IMR-90 (cell line): ENCODE data around the gene TAF1L. TPM values are rescaled to one million over a fixed set of nuclear protein-coding genes. Genes with fewer than 3 reads are reported as not detected.

ENCODE experiments used
- ATAC-seq: fragments of 200-7000 bp; cut with Tn5 transposase; 2 replicates; pipeline ENCODE4 v1.9.1; 2020; ENCODE audit warnings: low read depth, mild to moderate bottlenecking, moderate library complexity
- BruUV-seq: library from RNA; stranded (reverse); fragments of 400-500 nt; replicated peaks from 2 replicates; lab custom pipeline; 2021; lab: Mats Ljungman, UMichigan
- CTCF ChIA-PET: fragments of 300-600 bp; formaldehyde crosslinking; extraction: SDS; loops from one replicate; lab custom pipeline; 2021; ENCODE audit warnings: antibody characterized with exemption; lab: Yijun Ruan, JAX
- POLR2A ChIA-PET: fragments of 300-600 bp; sonication (Branson Sonifier 250); formaldehyde crosslinking; loops from one replicate; lab custom pipeline; 2022; ENCODE audit warnings: antibody characterized with exemption; ENCODE audit not compliant: unreplicated experiment; lab: Charles Lee
- DNase-seq: peaks from one replicate; pipeline ENCODE4 v3.0.0; 2013
- H2AFZ ChIP-seq: replicated peaks from 2 replicates; pipeline ENCODE3; 2013; ENCODE audit warnings: low read length, mild to moderate bottlenecking; ENCODE audit not compliant: poor library complexity
- H2AK5ac ChIP-seq: 2 replicates; pipeline ENCODE4 v1.6.1; 2013; ENCODE audit warnings: low read depth, low read length, inconsistent platforms
- H2AK9ac ChIP-seq: replicated peaks from 2 replicates; pipeline ENCODE3; 2013; ENCODE audit warnings: mild to moderate bottlenecking, low read depth, low read length, moderate library complexity; ENCODE audit not compliant: poor library complexity
- H2BK120ac ChIP-seq: 2 replicates; pipeline ENCODE4 v1.6.1; 2013; ENCODE audit warnings: low read depth, low read length, inconsistent platforms
- H2BK15ac ChIP-seq: 3 replicates; pipeline ENCODE4 v1.6.1; 2013; ENCODE audit warnings: low read depth, low read length, inconsistent platforms
- H2BK20ac ChIP-seq: 2 replicates; pipeline ENCODE4 v1.6.1; 2013; ENCODE audit warnings: low read depth, mild to moderate bottlenecking, inconsistent platforms, low read length, moderate library complexity
- H2BK5ac ChIP-seq: 2 replicates; pipeline ENCODE4 v1.6.1; 2013; ENCODE audit warnings: mild to moderate bottlenecking, low read depth, low read length, inconsistent platforms; ENCODE audit not compliant: poor library complexity, severe bottlenecking
- H3K14ac ChIP-seq: replicated peaks from 2 replicates; pipeline ENCODE4 v1.6.1; 2013; ENCODE audit warnings: low read depth, low read length, inconsistent platforms
- H3K18ac ChIP-seq: 2 replicates; pipeline ENCODE4 v1.6.1; 2013; ENCODE audit warnings: low read depth, low read length, control low read depth
- H3K23ac ChIP-seq: 2 replicates; pipeline ENCODE4 v1.6.1; 2013; ENCODE audit warnings: low read depth, low read length, inconsistent platforms
- H3K27ac ChIP-seq: 2 replicates; pipeline ENCODE4 v1.5.1; 2013; ENCODE audit warnings: mild to moderate bottlenecking, control low read depth, low read length; ENCODE audit not compliant: insufficient read depth
- H3K27me3 ChIP-seq: 2 replicates; pipeline ENCODE4 v1.6.1; 2013; ENCODE audit warnings: low read length; ENCODE audit not compliant: control insufficient read depth, insufficient read depth
- H3K36me3 ChIP-seq: 2 replicates; pipeline ENCODE4 v1.6.1; 2013; ENCODE audit warnings: low read length, mixed read lengths; ENCODE audit not compliant: control insufficient read depth, insufficient read depth
- H3K4ac ChIP-seq: 2 replicates; pipeline ENCODE4 v1.6.1; 2013; ENCODE audit warnings: low read depth, low read length, inconsistent platforms
- H3K4me1 ChIP-seq: 2 replicates; pipeline ENCODE4 v1.6.1; 2013; ENCODE audit warnings: low read length, mixed read lengths; ENCODE audit not compliant: control insufficient read depth, insufficient read depth
- H3K4me2 ChIP-seq: 2 replicates; pipeline ENCODE4 v1.6.1; 2013; ENCODE audit warnings: low read depth, mild to moderate bottlenecking, control low read depth, low read length, moderate library complexity
- H3K4me3 ChIP-seq: 2 replicates; pipeline ENCODE4 v1.5.1; 2013; ENCODE audit warnings: low read depth, mild to moderate bottlenecking, control low read depth, low read length, moderate library complexity; ENCODE audit not compliant: insufficient read depth
- H3K56ac ChIP-seq: 2 replicates; pipeline ENCODE4 v1.6.1; 2013; ENCODE audit warnings: low read length, inconsistent platforms; ENCODE audit not compliant: insufficient read depth; ENCODE audit errors: extremely low read depth
- H3K79me1 ChIP-seq, 2 experiments: 2 replicates each; pipeline ENCODE4 v1.6.1; 2013; ENCODE audit warnings: low read length in 2 of 2, inconsistent platforms in 1 of 2, low read depth in 1 of 2
- H3K9ac ChIP-seq: 2 replicates; pipeline ENCODE4 v1.6.1; 2013; ENCODE audit warnings: low read depth, low read length, control low read depth
- H3K9me1 ChIP-seq: 2 replicates; pipeline ENCODE4 v1.6.1; 2013; ENCODE audit warnings: low read length, inconsistent platforms; ENCODE audit not compliant: insufficient read depth
- H3K9me3 ChIP-seq: 2 replicates; pipeline ENCODE4 v1.6.1; 2013; ENCODE audit warnings: low read length; ENCODE audit not compliant: control insufficient read depth, insufficient read depth
- H4K20me1 ChIP-seq: 2 replicates; pipeline ENCODE4 v1.6.1; 2013; ENCODE audit warnings: low read length, inconsistent platforms; ENCODE audit not compliant: insufficient read depth
- H4K5ac ChIP-seq: 2 replicates; pipeline ENCODE4 v1.6.1; 2013; ENCODE audit warnings: mild to moderate bottlenecking, low read depth, low read length, control low read depth
- H4K8ac ChIP-seq, 2 experiments: 2 replicates each; pipeline ENCODE4 v1.6.1; 2013; ENCODE audit warnings: low read depth in 2 of 2, low read length in 2 of 2, control low read depth in 1 of 2, inconsistent platforms in 1 of 2
- H4K91ac ChIP-seq: 2 replicates; pipeline ENCODE4 v1.6.1; 2013; ENCODE audit warnings: low read depth, low read length, inconsistent platforms; ENCODE audit not compliant: insufficient read depth
- BHLHE40 ChIP-seq: fragments of 150-350 bp; IDR thresholded peaks from 2 replicates; pipeline ENCODE4 v1.6.1; 2016; ENCODE audit warnings: mild to moderate bottlenecking, low read depth, low read length
- CEBPB ChIP-seq: IDR thresholded peaks from 2 replicates; pipeline ENCODE4 v1.6.1; 2012; ENCODE audit warnings: low read depth, low read length, improper control_type of control experiment
- CHD1 ChIP-seq: IDR thresholded peaks from 2 replicates; pipeline ENCODE4 v1.6.1; 2012; ENCODE audit warnings: low read depth, low read length, improper control_type of control experiment
- ELK1 ChIP-seq: fragments of 150-350 bp; IDR thresholded peaks from 2 replicates; pipeline ENCODE4 v1.6.1; 2016; ENCODE audit warnings: low read depth, mild to moderate bottlenecking, low read length, moderate library complexity, borderline replicate concordance
- MAFK ChIP-seq: IDR thresholded peaks from 2 replicates; pipeline ENCODE4 v1.6.1; 2012; ENCODE audit warnings: low read depth, low read length, improper control_type of control experiment
- MAZ ChIP-seq: IDR thresholded peaks from 2 replicates; pipeline ENCODE4 v1.6.1; 2012; ENCODE audit warnings: low read depth, mild to moderate bottlenecking, low read length, improper control_type of control experiment, moderate library complexity, borderline replicate concordance
- MXI1 ChIP-seq: IDR thresholded peaks from 2 replicates; pipeline ENCODE4 v1.6.1; 2012; ENCODE audit warnings: low read depth, mild to moderate bottlenecking, low read length, moderate library complexity, borderline replicate concordance
- NFE2L2 ChIP-seq: fragments of 150-350 bp; IDR thresholded peaks from 2 replicates; pipeline ENCODE4 v1.6.1; 2016; ENCODE audit warnings: low read depth, mild to moderate bottlenecking, low read length
- POLR2A ChIP-seq: IDR thresholded peaks from 2 replicates; pipeline ENCODE4 v1.6.1; 2012; ENCODE audit warnings: mild to moderate bottlenecking, low read depth, low read length
- RAD21 ChIP-seq: IDR thresholded peaks from 2 replicates; pipeline ENCODE4 v1.6.1; 2012; ENCODE audit warnings: low read length, improper control_type of control experiment
- RCOR1 ChIP-seq: IDR thresholded peaks from 2 replicates; pipeline ENCODE4 v1.6.1; 2012; ENCODE audit warnings: mild to moderate bottlenecking, low read length, improper control_type of control experiment; ENCODE audit not compliant: insufficient replicate concordance
- RFX5 ChIP-seq: IDR thresholded peaks from 2 replicates; pipeline ENCODE4 v1.8.0; 2012; ENCODE audit warnings: low read depth, mild to moderate bottlenecking, low read length, moderate library complexity
- SMC3 ChIP-seq: fragments of 150-350 bp; IDR thresholded peaks from 2 replicates; pipeline ENCODE4 v1.6.1; 2016; ENCODE audit warnings: low read depth, mild to moderate bottlenecking, antibody characterized with exemption, low read length, moderate library complexity
- USF2 ChIP-seq: fragments of 150-350 bp; IDR thresholded peaks from 2 replicates; pipeline ENCODE4 v1.6.1; 2017; ENCODE audit warnings: mild to moderate bottlenecking, antibody characterized with exemption, low read length, low read depth
- WGBS, 2 experiments: methylation state at CpG; one replicate each; pipeline versions ENCODE4 v1.1.5 to v1.1.7; 2013; ENCODE audit warnings: missing lambda C conversion rate in 2 of 2; ENCODE audit not compliant: insufficient read length in 1 of 2; ENCODE audit errors: extremely low coverage in 2 of 2; 5-methylcytosine and 5-hydroxymethylcytosine counted together
- dilution Hi-C: fragments of 300-500 bp; cut with HindIII; formaldehyde crosslinking; loops from one replicate; pipeline ENCODE4 v1.14.3; 2018; ENCODE audit warnings: low sequenced_read_pairs; ENCODE audit not compliant: unreplicated experiment
- in situ Hi-C: fragments of 300-500 bp; cut with MboI; formaldehyde crosslinking; loops from 3 replicates; pipeline ENCODE4 v1.14.3; 2019; ENCODE audit warnings: low sequenced_read_pairs, inconsistent platforms, mixed read lengths
- intact Hi-C: fragments of 100-400 bp; cut with micrococcal nuclease; formaldehyde crosslinking; loops from 2 replicates; pipeline ENCODE4 v1.10.0; 2022
- polyA plus RNA-seq, 3 experiments: library from polyadenylated mRNA; depleted of rRNA; stranded (reverse); fragments of >200 nt; gene quantifications; 2 replicates each; pipeline ENCODE4 v1.2.3, GENCODE V29; 2012; ENCODE audit warnings: low replicate concordance in 1 of 3
- total RNA-seq: library from RNA; depleted of rRNA; stranded (reverse); fragments of >200 nt; gene quantifications from 2 replicates; pipeline ENCODE4 v1.2.3, GENCODE V29; 2012

The TAF1L gene
- total and polyA plus RNA-seq, 2 of the 4 experiments (the other 2 are of a cell fraction) = not detected

- H3K79me1 ChIP-seq = no peaks in the 10 kb centered on the region
- TF ChIP-seq POLR2A = no peak
- no peak for TF ChIP-seq RCOR1
- TF ChIP-seq USF2 = no peak
- TF ChIP-seq MXI1 = no peak
- no peak for TF ChIP-seq BHLHE40
- no peak for TF ChIP-seq ELK1
- TF ChIP-seq NFE2L2 = no peak
- TF ChIP-seq RFX5 = no peak
- no peak for TF ChIP-seq MAFK
- no peak for TF ChIP-seq MAZ
- TF ChIP-seq RAD21 = no peak
- TF ChIP-seq CHD1 = no peak
- no peak for TF ChIP-seq SMC3
- no peak for TF ChIP-seq CEBPB
- ATAC-seq = no peak
- no peak overlapping the region for H3K56ac ChIP-seq
- ChIA-PET POLR2A (no interaction called here), CTCF (interaction anchor here (0.7 kb wide), 1 partner anchor 15 kb away, joined by 3 read pairs; no protein-coding TSS in a partner anchor)
- no peak overlapping the region for H2BK5ac ChIP-seq
- H2AK9ac ChIP-seq = no peak overlapping the region
- no peaks in the 10 kb centered on the region for H3K9me1 ChIP-seq
- no peaks in the 10 kb centered on the region for H4K20me1 ChIP-seq
- H3K14ac ChIP-seq = no peak overlapping the region
- H3K23ac ChIP-seq = no peak overlapping the region
- no peak for DNase-seq
- in situ Hi-C loops = no loop called here
- no peak overlapping the region for H4K8ac ChIP-seq
- H3K36me3 ChIP-seq = no peaks in the 10 kb centered on the region
- no TSS peak for BruUV-seq
- H3K27me3 ChIP-seq = peaks cover 8% of the 10 kb centered on the region
- no peak overlapping the region for H3K4me3 ChIP-seq
- no peak overlapping the region for H3K4me2 ChIP-seq
- no peak overlapping the region for H2BK15ac ChIP-seq
- H3K4ac ChIP-seq = no peak overlapping the region
- H2AFZ ChIP-seq = no peak overlapping the region
- no peak overlapping the region for H3K18ac ChIP-seq
- no peak overlapping the region for H2BK120ac ChIP-seq
- dilution Hi-C loops = no loop called here
- H4K91ac ChIP-seq = no peak overlapping the region
- 68% methylated on average over 4 of the region's 12 CpGs; no CpG with 5 or more reads in 1 of the 2 experiments for WGBS, 2 experiments
- no peak overlapping the region for H2BK20ac ChIP-seq
- H4K5ac ChIP-seq = no peak overlapping the region
- intact Hi-C loops = no loop called here
- no peak overlapping the region for H3K27ac ChIP-seq
- H3K9ac ChIP-seq = no peak overlapping the region
- H2AK5ac ChIP-seq = no peak overlapping the region
- no peaks in the 10 kb centered on the region for H3K9me3 ChIP-seq
- H3K4me1 ChIP-seq = no peaks in the 10 kb centered on the region
Measured at GRCh38 chr9:32603914-32604852, 31.3 kb downstream of the TAF1L start.
